ENCODE data around the gene BCR. TPM values are rescaled to one million over a fixed set of nuclear protein-coding genes. Genes with fewer than 3 reads are reported as not detected.
A peak's percentile ranks its signal among the peaks of the same experiment; 100 is the strongest.

Gene BCR
- total RNA-seq, 2 experiments from 2014 or later: 20.6 to 40.2 TPM

DNA sequence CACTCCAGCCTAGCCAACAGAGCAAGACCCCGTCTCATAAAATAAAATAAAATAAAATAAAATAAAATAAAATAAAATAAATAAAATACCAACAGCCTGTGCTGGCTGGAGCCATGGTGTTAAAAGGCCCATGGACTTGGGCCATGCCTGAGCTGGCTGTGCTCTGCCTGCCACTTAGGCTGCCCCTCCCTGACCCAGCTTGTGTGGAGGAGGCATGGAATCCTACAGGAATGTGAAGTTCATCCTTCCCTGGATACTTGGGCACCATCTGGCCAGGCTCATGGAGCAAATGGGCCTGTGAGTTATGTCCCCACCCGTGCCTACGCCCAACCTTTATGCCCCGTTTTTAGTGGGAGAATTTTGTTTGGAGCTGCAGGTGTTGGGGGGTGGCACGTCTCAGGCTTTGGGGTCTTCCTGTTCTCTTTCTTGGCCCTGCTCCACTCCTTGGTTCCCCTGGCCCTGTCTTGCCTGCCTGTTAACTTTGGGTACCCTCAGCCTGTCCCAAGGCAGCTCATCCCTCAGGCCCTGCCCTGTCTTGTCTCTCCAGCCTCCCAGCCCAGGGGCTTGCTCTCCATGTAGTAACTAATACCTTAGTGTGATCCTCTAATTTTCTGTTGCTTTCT, 51.3 kb downstream of the BCR start:
- no peak for ATAC-seq
- H3K27ac Mint-ChIP-seq: no peak overlapping the region
- peaks cover 21% of the 10 kb centered on the region for H3K4me1 Mint-ChIP-seq

DNA sequence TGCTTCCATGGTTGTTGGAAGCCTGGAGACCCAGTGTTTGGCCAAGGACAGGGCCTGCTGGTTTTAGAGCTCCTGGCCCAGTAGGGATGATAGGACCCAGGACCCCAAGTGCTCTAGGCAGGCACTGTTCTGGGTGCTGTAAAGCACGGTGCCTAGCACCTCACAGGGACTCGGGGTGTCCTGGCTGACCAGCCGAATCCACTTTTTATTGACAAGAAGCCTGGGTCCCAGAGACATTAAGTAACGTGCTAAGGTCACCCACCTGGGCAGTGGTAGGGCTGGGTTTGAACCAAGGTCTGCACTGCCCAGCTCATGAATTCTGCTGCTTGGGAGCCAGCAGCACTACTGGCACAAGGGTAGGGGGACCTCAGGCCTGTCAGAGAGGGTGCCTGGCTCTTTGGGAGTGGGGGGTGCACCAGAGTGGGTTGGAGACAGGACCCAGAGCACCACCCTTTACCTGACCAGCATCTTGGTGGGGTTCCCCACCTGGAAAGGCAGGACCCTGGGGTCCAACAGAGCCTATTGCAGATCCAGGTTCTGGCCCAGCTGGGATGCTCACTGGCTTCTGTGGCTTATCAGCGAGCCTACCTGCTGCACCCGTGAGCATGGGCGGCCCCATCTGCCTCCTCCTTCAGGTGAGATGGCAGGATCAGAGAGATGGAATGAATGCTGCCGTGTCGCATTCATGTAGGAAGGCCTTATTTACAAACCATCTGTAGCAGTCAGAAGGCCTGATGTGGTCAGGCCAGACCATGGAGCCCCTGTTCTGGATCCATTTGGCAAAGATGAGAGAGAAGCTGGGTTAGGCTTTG, 52.0 kb downstream of the BCR start:
- H3K4me1 Mint-ChIP-seq: peaks cover 22% of the 10 kb centered on the region
- H3K27ac Mint-ChIP-seq: no peak overlapping the region
- DNase-seq: no peak
- H3K4me3 Mint-ChIP-seq: no peak overlapping the region
- CTCF ChIA-PET: interaction anchor here (1.5 to 1.6 kb wide), 2 partner anchors 11 to 59 kb away, joined by 3 read pairs; no protein-coding TSS in a partner anchor
- no peaks in the 10 kb centered on the region for H3K27me3 Mint-ChIP-seq
- peaks cover 23% of the 10 kb centered on the region for H3K36me3 Mint-ChIP-seq
- H3K9me3 Mint-ChIP-seq (ENCODE audit: low read depth): peaks cover 12% of the 10 kb centered on the region
- ATAC-seq: no peak

More for the DNA sequence above, 51.3 kb downstream of the BCR start:
- H3K4me3 Mint-ChIP-seq: no peak overlapping the region
- H3K9me3 Mint-ChIP-seq (ENCODE audit: low read depth): peaks cover 14% of the 10 kb centered on the region
- DNase-seq: no peak
- CTCF ChIA-PET: interaction anchor here (1.1 to 1.6 kb wide), 4 partner anchors 12 to 59 kb away, joined by 3 to 6 read pairs (median 3); no protein-coding TSS in a partner anchor
- no peaks in the 10 kb centered on the region for H3K27me3 Mint-ChIP-seq
- peaks cover 23% of the 10 kb centered on the region for H3K36me3 Mint-ChIP-seq

DNA sequence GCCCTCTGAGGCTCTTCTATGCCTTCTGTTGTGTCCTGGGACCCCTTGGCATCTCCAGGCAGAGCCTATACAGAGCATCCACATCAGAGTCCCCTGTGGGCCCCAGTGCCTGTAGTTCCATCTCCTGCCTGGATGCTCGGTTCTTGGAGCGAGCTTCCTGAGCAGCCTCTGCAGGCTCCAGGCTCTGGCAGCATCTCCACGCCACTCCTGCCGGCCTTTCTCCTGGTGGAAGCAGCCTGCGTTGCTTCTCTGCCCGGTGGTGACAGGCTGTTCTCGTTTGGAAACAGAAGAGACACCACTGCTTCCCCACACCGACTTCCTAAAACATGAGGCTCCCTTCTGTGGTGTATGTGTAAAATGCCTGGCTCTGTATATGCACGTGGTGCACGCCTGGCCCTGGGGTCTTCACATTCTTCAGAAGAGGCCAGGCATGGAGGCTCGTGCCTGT, 52.8 kb downstream of the BCR start:
- H3K27me3 Mint-ChIP-seq: no peaks in the 10 kb centered on the region
- peaks cover 10% of the 10 kb centered on the region for H3K9me3 Mint-ChIP-seq (ENCODE audit: low read depth)
- DNase-seq: no peak
- peaks cover 30% of the 10 kb centered on the region for H3K4me1 Mint-ChIP-seq
- CTCF ChIA-PET: interaction anchor here (1.5 to 1.6 kb wide), 2 partner anchors 10 to 58 kb away, joined by 3 read pairs; no protein-coding TSS in a partner anchor
- H3K27ac Mint-ChIP-seq: no peak overlapping the region
- ATAC-seq: no peak
- H3K36me3 Mint-ChIP-seq: peaks cover 23% of the 10 kb centered on the region
- H3K4me3 Mint-ChIP-seq: no peak overlapping the region

DNA sequence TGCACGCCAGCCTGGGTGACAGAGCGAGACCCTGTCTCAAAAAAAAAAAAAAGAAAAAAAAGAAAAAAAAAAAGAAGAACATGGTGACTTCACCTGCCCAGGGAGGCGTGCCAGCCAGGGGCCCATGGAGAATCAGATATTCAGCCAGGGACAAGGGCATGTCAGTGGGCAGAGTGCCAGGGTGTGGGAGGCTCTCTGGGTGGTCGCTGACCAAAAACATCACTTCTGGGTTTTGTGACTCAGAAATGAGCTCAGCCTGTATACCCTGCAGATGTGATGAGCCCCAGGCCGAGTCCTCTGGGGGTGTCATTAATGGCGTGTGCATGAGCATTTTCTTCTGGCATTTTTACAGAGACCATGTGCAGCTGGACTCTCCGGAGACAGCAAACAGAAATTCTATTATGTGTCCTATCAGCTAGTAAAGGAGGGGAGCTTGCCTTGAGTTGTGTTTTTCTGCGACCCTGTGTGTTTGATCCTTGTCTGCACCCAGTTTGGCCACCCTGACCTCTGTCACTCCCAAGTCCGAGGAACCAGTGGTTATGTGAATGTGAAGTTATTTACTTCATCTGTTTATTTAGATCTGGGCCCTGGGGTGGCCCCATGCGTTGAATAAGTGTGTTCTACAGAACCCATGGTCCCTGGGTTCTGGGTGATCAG, 53.6 kb downstream of the BCR start:
- H3K36me3 Mint-ChIP-seq: peaks cover 16% of the 10 kb centered on the region
- H3K27ac Mint-ChIP-seq: no peak overlapping the region
- DNase-seq (no peak), ATAC-seq (peak; percentile 27)
- no peak overlapping the region for H3K4me3 Mint-ChIP-seq
- H3K9me3 Mint-ChIP-seq (ENCODE audit: low read depth): peaks cover 6% of the 10 kb centered on the region
- no peaks in the 10 kb centered on the region for H3K27me3 Mint-ChIP-seq
- CTCF ChIA-PET: no interaction called here
- peaks cover 34% of the 10 kb centered on the region for H3K4me1 Mint-ChIP-seq

DNA sequence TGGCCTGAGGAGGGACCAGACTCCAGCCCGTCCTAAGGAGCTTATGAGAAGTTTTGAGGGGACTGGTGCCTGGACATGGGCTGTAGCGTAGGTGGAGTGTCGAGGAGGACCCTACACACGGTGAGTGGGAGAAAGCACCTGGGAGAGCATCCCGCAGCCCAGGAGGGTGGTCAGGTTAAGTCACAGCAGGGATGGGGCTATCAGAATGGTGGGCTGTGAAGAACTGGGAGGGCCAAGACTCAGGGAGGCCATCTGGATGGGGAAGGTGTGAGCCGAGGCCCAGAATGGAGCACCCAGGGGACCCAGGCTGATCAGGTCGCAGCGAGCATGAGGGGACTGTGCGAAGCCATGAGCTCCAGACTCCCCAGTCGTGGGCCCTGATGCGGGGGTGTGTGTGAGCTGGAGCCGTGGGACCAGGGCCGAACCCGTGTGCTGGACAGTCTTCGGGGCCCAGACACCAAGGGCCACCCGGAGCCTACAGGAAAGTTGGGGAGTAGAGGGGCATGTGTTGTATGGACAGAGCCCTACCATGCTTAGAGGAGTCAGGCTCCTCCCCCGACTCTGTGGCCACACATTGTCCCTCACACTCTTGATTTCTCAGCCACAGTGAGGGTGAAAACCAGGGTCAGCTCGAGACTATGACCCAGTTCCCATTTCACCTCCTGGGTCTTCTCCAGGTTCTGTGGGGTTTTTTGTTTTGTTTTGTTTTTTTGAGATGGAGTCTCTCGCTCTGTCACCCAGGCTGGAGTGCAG, 54.3 kb downstream of the BCR start:
- DNase-seq: no peak
- Mint-ChIP-seq H3K36me3 (peaks cover 13% of the 10 kb centered on the region), H3K27me3 (no peaks in the 10 kb centered on the region), H3K4me1 (peaks cover 34% of the 10 kb centered on the region), H3K9me3 (ENCODE audit: low read depth) (peaks cover 4% of the 10 kb centered on the region), H3K27ac (no peak overlapping the region), H3K4me3 (no peak overlapping the region)
- ATAC-seq: peak; percentile 16
- CTCF ChIA-PET: no interaction called here

DNA sequence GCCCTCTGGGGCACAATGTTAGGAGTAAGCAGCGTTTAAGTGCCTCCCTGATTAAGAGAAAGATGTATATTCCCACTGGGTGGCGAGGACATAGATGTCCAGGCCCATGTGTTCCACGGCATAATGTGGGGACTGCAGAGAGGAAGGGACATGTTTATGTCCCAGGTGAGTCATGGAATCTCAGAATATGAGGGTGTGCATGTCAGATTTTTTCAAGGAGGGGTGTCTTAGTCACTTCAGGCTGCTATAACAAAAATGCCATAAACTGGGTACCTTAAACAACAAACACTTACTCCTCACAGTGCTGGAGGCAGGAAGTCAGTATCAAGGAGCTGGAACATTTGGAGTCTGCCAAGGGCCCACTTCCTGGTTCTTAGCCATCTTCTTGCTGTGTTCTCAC, 55.1 kb downstream of the BCR start:
- DNase-seq: no peak
- H3K4me1 Mint-ChIP-seq: peaks cover 35% of the 10 kb centered on the region

DNA sequence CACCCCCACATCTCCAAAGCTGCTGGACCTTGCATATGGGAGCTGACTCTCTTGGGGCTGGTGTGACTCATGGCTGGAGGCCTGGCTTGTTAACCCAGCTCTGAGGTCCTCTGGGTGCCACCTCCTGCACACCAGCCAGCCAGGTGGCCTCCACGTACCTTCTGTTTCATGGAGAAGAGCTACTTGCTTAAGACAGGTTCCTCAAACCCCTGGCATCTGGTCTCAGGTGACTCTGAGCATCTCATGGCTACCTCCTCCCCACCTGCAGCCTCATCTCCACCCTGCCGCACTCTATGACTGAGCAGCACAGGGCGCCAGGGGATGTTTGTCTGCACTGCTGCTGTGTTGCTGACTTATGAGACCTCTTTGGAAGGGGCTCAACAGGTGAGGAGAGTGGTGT, 55.7 kb downstream of the BCR start:
- CTCF ChIA-PET: no interaction called here
- Mint-ChIP-seq H3K4me1 (peaks cover 41% of the 10 kb centered on the region), H3K27ac (no peak overlapping the region), H3K4me3 (no peak overlapping the region), H3K9me3 (ENCODE audit: low read depth) (no peaks in the 10 kb centered on the region), H3K36me3 (peaks cover 9% of the 10 kb centered on the region), H3K27me3 (no peaks in the 10 kb centered on the region)
- no peak for DNase-seq
- ATAC-seq: no peak

More for the DNA sequence above, 55.1 kb downstream of the BCR start:
- H3K36me3 Mint-ChIP-seq: peaks cover 8% of the 10 kb centered on the region
- no peaks in the 10 kb centered on the region for H3K9me3 Mint-ChIP-seq (ENCODE audit: low read depth)
- no peak overlapping the region for H3K27ac Mint-ChIP-seq
- CTCF ChIA-PET: no interaction called here
- no peaks in the 10 kb centered on the region for H3K27me3 Mint-ChIP-seq
- ATAC-seq: no peak
- no peak overlapping the region for H3K4me3 Mint-ChIP-seq

DNA sequence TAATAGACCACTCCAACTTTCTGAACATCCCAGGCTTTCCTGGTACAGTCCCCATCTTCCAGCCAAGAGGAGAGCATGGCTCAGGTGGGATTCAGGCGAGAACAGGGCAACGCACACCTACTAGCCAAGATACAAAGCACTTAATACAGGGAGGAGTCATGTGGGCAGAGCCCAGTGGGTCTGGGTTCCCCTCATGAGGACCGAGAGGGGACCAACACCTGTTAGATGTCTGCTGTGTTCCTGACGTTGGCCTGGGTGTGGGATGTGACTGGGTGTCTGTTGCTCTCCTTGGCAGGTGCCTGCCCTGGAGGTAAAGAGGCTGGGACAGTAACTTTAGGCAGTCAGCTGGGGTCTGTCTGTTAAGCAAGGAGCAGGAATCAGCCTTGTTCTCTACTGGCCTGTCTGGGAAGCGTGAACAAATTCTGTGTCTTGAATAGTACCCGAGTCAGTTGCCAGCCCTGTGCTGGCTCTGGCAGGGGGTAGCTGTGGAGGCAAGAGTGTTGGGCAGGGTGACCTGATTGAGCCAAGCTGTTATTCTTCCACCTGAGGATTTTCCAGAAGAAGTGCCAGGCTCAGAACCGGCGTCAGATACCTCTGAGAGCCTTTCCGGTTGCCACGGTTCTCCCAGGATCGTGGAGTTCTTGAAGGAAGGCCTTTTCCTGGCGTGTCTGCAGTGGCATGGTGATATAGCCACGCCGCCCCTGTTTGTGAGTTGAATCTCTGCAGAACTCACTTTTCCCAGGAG, 56.3 kb downstream of the BCR start:
- ATAC-seq: no peak
- CTCF ChIA-PET: interaction anchor here (1.0 kb wide), 1 partner anchor 56 kb away, joined by 3 read pairs; the partner anchor contains the start of gene BCR
- Mint-ChIP-seq H3K4me1 (peaks cover 45% of the 10 kb centered on the region), H3K36me3 (peaks cover 9% of the 10 kb centered on the region), H3K9me3 (ENCODE audit: low read depth) (no peaks in the 10 kb centered on the region), H3K27me3 (no peaks in the 10 kb centered on the region), H3K4me3 (no peak overlapping the region), H3K27ac (no peak overlapping the region)
- no peak for DNase-seq

DNA sequence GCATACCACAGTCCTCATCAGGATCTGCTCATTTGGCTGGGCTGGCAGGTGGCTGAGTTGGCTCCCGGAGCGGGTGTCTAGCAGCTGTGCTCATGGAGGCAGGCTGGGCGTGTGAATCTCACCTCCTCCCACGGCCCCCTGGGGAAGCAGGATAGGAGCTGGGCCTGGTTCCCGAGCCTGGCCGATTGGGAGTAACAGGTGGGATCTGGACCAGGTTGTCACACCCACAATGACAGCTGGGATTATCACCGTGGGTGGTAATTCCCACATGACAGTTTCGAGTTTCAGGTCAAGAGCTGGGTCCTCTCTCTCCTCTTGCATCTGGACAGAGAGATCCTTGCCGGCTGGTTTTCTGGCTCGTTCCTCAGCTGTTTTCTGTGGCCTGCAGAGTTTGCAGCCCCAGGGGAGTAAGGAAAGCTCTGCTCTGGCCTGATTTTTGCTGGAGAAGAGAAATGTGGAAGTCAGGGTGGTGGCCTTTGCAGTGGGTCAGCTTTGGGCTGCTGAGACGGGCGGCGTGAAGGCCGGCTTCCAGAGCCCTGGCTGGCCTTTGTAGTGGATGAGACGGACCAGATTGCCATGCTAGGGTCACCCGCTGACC, 57.0 kb downstream of the BCR start:
- no peak for ATAC-seq
- H3K27me3 Mint-ChIP-seq: no peaks in the 10 kb centered on the region
- DNase-seq: no peak
- H3K36me3 Mint-ChIP-seq: peaks cover 9% of the 10 kb centered on the region
- no peaks in the 10 kb centered on the region for H3K9me3 Mint-ChIP-seq (ENCODE audit: low read depth)
- H3K27ac Mint-ChIP-seq: no peak overlapping the region
- H3K4me3 Mint-ChIP-seq: no peak overlapping the region
- CTCF ChIA-PET: interaction anchor here (1.0 kb wide), 1 partner anchor 57 kb away, joined by 3 read pairs; the partner anchor contains the start of gene BCR
- peaks cover 52% of the 10 kb centered on the region for H3K4me1 Mint-ChIP-seq

DNA sequence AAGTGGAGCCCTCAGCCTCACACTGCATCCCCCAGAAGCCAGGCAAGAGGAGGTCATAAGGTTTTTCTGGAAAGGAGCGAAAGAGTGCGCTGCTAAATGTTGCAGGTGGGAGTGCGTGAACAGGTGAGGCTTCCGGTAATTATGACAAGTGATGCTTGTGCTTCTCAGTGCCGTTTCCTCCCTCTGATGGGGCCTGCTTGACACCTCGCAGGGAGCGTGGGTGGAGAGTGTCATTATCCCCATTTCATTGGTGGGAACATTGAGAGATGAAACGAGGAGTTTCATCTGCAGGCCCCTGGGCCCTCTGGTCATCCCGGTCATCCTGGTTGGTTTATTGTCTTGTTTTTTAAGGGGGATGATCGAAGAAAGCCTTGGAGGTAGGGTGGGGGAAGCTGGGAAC, 57.5 kb downstream of the BCR start:
- no peak for DNase-seq
- Mint-ChIP-seq H3K36me3 (peaks cover 9% of the 10 kb centered on the region), H3K4me1 (peaks cover 55% of the 10 kb centered on the region), H3K27ac (no peak overlapping the region), H3K9me3 (ENCODE audit: low read depth) (no peaks in the 10 kb centered on the region), H3K4me3 (no peak overlapping the region), H3K27me3 (no peaks in the 10 kb centered on the region)
- CTCF ChIA-PET: interaction anchor here (1.0 kb wide), 1 partner anchor 57 kb away, joined by 3 read pairs; the partner anchor contains the start of gene BCR
- ATAC-seq: no peak

DNA sequence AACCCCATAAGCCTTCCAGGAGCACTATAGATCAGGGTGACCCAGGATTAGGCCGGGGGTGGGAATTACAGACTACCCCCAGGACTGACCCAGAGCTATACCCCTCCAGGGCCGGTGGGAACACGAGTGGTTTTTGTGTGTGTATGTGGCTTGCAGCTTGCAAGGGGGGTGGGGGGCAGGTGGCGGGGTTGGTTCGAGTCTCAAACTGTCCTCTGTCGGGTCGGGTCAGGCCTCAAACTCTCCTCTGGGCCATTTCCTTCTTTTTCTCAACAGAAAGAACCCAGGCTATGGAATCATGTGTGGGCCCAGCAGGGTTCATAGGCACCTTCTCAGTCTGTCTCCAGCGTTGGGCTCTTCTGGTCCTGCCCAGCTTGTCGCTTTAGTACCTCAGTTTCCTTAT, 58.4 kb downstream of the BCR start:
- DNase-seq: no peak
- Mint-ChIP-seq H3K27me3 (no peaks in the 10 kb centered on the region), H3K4me1 (peaks cover 59% of the 10 kb centered on the region), H3K4me3 (no peak overlapping the region), H3K27ac (no peak overlapping the region), H3K36me3 (peaks cover 9% of the 10 kb centered on the region), H3K9me3 (ENCODE audit: low read depth) (no peaks in the 10 kb centered on the region)
- ATAC-seq: no peak
- CTCF ChIA-PET: no interaction called here

DNA sequence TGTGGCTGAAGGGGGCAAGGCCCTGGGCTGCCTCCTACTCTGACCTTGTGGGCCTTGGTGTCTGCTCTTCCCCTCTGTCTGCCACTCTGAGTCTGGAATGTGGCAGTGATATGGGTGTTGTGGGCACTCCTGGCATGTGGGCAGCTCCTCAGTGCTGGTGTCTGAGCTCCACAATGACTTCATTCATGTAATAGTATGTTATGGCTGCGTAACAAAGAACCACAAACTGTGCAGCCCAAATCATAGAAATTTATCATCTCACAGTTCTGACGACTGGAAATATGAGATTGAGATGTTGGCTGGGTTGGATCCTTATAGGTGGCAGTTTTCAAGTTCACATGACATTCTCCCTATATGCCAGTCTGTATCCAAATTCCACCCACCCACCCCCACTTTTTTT, 59.1 kb downstream of the BCR start:
- Mint-ChIP-seq H3K9me3 (ENCODE audit: low read depth) (no peaks in the 10 kb centered on the region), H3K4me3 (no peak overlapping the region), H3K27me3 (no peaks in the 10 kb centered on the region), H3K27ac (no peak overlapping the region), H3K4me1 (peaks cover 60% of the 10 kb centered on the region), H3K36me3 (peaks cover 8% of the 10 kb centered on the region)
- CTCF ChIA-PET: no interaction called here
- ATAC-seq (no peak), DNase-seq (no peak)
